Mucosa of descending colon (tissue), 3 donors: ENCODE results near the gene PDCD4. TPM values are rescaled to one million over a fixed set of nuclear protein-coding genes. Genes with fewer than 3 reads are reported as not detected.

ENCODE experiments used
- ATAC-seq: fragments of 200-7000 bp; cut with Tn5 transposase; one replicate; pipeline ENCODE4 v1.9.1; 2020; ENCODE audit warnings: mild to moderate bottlenecking, moderate library complexity
- DNase-seq, 3 donors: peaks; one replicate each; pipeline ENCODE4 v3.0.0-alpha.2; 2020
- H3K36me3 ChIP-seq: fragments of 200-600 bp; one replicate; pipeline ENCODE4 v1.8.0; 2021; ENCODE audit warnings: low read depth, mild to moderate bottlenecking
- H3K4me1 ChIP-seq: fragments of 200-600 bp; one replicate; pipeline ENCODE4 v1.8.0; 2021; ENCODE audit warnings: low read depth, mild to moderate bottlenecking
- H3K4me3 ChIP-seq: fragments of 200-600 bp; one replicate; pipeline ENCODE4 v1.8.0; 2021; ENCODE audit warnings: mild to moderate bottlenecking
- H3K9me3 ChIP-seq: fragments of 200-600 bp; one replicate; pipeline ENCODE4 v1.8.0; 2021; ENCODE audit warnings: mild to moderate bottlenecking
- intact Hi-C, 2 donors: fragments of 100-400 bp; cut with DNase I in 1 of 2; cut with micrococcal nuclease in 1 of 2; formaldehyde crosslinking; loops; one replicate each; pipeline versions ENCODE4 v1.11.0 to v1.11.1; 2022; cut with DNase I, micrococcal nuclease
- total RNA-seq, 3 donors: library from RNA; stranded (reverse); fragmentation: NEBNext Ultra II Directional in 2 of 3; extraction: Animal tissue kit (Norgen Biotek cat#: 25700) in 2 of 3; gene quantifications; one replicate each; pipeline versions ENCODE4 v1.2.1 to v1.2.4, GENCODE V29; 2021 to 2023
- TF ChIP-seq, protein P1 (sequence below): fragments of 200-600 bp; IDR thresholded peaks from one replicate; pipeline ENCODE4 v1.8.0; 2022; ENCODE audit warnings: antibody characterized with exemption, mild to moderate bottlenecking
- donor health status: DM: no; HTN: no; CAD: no; lungs with moderate emphysema.
- donor health status: DM: no; HTN: no; CAD: no.
- donor health status: DM: no; HTN: yes; CAD: no.

Gene PDCD4
- total RNA-seq, 3 donors from 2014 or later = 290 to 605 (median 528) TPM

DNA sequence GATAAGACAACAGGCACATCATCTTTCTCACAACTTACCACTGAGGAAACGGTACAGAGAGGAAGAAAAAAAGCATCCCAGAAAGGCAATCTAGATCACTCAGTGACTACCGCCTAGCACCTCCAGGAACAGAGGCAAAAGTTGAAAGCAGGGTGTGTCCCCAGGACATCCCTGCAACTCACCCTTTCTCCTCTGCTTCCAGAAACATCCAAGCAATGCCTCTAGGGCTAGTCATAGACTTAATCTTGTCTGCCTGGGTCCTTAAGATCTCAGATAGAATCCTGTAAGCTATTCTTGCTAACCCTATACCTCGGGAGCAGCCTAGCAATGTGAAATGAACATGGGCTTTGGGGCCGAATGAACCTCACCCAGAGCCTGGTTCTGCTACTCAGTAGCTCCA lies 18.8 kb upstream of the PDCD4 start:
- DNase-seq = peak in 1 of 3 donors; percentile 42
- ATAC-seq = peak; percentile 46
- Histone ChIP-seq H3K36me3 (no peaks in the 10 kb centered on the region), H3K4me1 (peaks cover 30% of the 10 kb centered on the region), H3K9me3 (no peaks in the 10 kb centered on the region), H3K4me3 (no peak overlapping the region)
- TF ChIP-seq, protein P1, sequence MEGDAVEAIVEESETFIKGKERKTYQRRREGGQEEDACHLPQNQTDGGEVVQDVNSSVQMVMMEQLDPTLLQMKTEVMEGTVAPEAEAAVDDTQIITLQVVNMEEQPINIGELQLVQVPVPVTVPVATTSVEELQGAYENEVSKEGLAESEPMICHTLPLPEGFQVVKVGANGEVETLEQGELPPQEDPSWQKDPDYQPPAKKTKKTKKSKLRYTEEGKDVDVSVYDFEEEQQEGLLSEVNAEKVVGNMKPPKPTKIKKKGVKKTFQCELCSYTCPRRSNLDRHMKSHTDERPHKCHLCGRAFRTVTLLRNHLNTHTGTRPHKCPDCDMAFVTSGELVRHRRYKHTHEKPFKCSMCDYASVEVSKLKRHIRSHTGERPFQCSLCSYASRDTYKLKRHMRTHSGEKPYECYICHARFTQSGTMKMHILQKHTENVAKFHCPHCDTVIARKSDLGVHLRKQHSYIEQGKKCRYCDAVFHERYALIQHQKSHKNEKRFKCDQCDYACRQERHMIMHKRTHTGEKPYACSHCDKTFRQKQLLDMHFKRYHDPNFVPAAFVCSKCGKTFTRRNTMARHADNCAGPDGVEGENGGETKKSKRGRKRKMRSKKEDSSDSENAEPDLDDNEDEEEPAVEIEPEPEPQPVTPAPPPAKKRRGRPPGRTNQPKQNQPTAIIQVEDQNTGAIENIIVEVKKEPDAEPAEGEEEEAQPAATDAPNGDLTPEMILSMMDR = no peak
- intact Hi-C loops = no loop called here

DNA sequence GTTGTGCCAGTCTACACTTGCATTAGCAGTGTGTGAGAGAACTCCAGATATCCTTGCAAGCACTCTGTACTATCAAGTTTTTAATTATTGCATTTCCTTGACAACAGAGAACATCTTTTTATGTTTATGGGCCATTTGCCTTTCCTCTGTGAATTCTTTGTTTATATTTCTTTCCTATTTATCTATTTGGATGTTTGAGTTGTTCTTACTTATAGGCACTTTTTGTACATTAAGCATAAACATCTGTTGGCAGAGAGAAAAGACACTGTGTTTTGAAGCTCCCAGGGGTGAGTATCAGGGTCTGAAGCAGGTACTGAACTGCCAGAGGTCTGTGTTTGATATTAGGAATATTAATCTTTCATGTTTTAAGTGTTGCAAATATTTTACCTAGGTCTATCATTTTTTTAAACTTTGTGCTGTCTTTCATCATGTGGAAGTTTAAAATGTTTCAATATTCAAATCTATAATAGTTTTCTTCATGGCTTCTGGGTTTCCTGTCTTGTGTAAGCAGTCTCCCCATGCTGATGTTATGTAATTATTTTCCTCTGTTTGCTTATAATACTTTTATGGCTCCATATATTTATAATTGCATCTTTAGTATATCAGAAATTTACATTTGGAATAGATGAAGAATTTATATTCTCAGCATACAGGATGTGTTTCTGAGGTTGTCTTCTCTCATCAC lies 17.7 kb upstream of the PDCD4 start:
- TF ChIP-seq, protein P1 = no peak
- no peaks in the 10 kb centered on the region for H3K9me3 ChIP-seq
- intact Hi-C loops = no loop called here
- ATAC-seq (no peak), DNase-seq (no peak)
- no peak overlapping the region for H3K4me3 ChIP-seq
- H3K4me1 ChIP-seq = peaks cover 38% of the 10 kb centered on the region
- no peaks in the 10 kb centered on the region for H3K36me3 ChIP-seq

DNA sequence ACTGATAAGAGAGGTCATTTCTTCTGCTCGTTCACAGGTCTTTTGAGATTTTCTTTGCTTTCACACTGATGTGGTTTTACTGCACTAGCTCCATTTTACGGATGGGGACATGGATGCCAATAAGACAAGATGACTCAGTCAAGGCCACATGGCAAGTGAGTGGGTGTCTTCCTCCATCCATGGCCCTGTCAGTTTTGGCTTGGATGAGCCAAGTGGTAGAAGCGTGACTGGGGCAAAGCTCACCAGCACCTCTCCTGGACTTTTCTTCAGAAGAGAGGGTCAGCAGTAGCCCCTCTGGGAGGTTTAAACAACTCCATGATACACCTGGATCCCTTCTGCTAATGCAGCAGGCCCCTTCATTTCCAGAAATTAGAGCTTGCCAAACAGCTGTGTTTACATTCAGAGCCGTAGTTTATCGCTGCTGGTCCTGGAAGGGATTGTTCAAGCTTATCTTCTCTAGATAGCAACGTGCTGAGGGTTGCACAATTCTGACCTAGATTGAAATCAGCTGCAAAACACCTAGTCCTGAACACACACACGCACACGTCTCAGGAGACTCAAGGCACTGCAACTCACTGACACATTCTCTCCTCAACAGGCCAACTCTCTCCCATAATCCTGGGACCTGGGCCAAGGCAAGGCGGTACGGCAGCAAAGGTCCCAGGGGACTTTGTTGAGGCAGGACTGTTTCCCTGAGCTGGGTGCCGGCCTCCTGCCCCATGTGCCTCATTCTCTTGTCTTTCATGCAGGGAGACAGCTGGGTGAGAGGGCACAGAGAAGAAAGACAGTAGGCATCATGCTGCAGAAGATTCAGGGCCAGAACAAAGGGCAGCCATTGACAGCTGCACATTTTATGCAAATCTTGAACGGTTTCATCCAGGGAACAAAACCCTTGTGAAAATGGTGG lies 14.2 kb upstream of the PDCD4 start:
- Histone ChIP-seq H3K4me1 (peaks cover 65% of the 10 kb centered on the region), H3K36me3 (no peaks in the 10 kb centered on the region), H3K4me3 (no peak overlapping the region), H3K9me3 (no peaks in the 10 kb centered on the region)
- DNase-seq (peak in 2 of 3 donors; percentile 69 to 80), ATAC-seq (peak; percentile 75)
- intact Hi-C loops = no loop called here
- TF ChIP-seq, protein P1 = no peak

DNA sequence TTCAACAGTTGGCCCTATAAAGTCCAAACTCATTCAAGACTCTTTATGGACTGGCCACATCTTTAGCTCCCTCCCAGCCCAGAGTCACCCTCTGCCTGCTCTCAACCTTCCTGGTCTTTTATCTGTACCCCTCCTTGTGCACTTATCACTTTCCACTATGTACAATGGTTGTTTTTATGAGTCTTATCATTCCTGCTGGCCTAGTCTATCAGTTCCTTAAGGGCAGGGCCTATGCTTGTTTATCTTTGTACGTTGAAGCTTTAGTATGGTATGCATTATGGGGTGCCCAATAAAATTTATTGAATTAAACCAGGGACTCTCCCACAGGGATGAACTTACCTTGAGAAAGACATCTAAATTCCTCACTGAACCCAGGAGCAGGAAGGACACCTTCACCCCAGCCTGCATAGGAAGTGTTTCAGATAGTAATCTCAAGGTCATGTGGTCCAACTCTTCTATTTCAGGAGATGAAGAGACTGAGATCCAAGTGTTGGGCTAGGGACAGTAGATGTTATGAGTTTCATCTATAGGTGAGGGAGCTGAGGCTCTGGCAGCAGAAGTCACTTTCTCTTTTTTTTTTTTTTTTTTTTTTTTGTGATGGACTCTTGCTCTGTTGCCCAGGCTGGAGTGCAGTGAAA lies 13.3 kb upstream of the PDCD4 start:
- H3K4me1 ChIP-seq = peaks cover 57% of the 10 kb centered on the region
- no peak overlapping the region for H3K4me3 ChIP-seq
- ATAC-seq (peak; percentile 81), DNase-seq (peak in 2 of 3 donors; percentile 46 to 74)
- no peaks in the 10 kb centered on the region for H3K36me3 ChIP-seq
- intact Hi-C loops = no loop called here
- TF ChIP-seq, protein P1 = no peak
- no peaks in the 10 kb centered on the region for H3K9me3 ChIP-seq

DNA sequence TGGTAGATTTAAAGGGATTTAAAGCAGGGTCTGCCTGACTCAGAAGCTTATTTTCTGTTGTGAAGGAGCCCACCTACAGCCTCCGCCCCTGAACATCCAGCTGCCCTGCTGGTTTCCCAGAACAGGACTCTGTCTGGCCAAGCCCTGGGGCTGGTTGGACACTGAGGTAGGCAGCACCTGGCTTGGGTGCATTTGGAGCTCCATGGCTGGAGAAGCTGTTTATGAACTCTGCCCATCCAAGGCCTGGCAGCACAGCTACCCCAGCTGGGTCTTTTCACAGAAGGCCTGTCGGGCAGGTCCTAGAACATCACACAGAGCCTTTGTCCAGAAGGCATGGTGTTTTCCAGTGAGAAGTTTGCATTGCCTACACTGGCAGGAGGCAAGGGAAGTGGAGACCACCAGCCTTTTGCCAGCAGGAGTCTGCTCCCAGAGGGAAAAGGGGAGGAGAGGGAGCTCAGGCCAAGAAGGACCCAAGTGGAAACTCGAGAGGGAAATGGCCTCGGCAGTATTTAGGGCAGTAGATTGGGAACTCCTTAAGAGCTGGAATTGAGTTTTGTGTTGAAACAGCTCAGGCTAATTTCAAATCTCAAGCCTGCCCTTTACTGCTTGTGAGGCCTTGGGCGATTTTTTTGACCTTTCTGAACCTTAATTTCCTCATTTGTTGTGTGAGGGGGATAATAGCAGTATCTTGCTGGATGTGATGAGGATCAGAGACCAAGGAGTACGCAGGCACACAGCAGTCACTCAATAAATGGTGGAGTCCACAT lies 12.3 kb upstream of the PDCD4 start:
- Histone ChIP-seq H3K9me3 (no peaks in the 10 kb centered on the region), H3K36me3 (no peaks in the 10 kb centered on the region), H3K4me1 (peaks cover 56% of the 10 kb centered on the region), H3K4me3 (no peak overlapping the region)
- TF ChIP-seq, protein P1 = no peak
- no peak for ATAC-seq
- intact Hi-C loops = no loop called here
- DNase-seq = peak in 1 of 3 donors; percentile 53
